ENCODE data around the gene AHCTF1.

- TF ChIP-seq CTCF (IDR thresholded peaks at IDR 0.05) = no peak
- no peak for TF ChIP-seq POLR2AphosphoS5 (IDR thresholded peaks at IDR 0.05)
- no peak for TF ChIP-seq POLR2A (IDR thresholded peaks at IDR 0.05)
Measured at GRCh38 chr1:246925997-246926626, 5.6 kb downstream of the AHCTF1 start.

All from suprapubic skin (tissue), 4 donors.